GM18526 (cell line): Measurements from ENCODE around the gene SLC39A7.

Source experiments
- POLR2A ChIP-seq: IDR thresholded peaks from 3 replicates; pipeline ENCODE4 v1.6.1; 2011; ENCODE audit not compliant: insufficient read length; ENCODE audit errors: extremely low read depth

SLC39A7 gene

DNA sequence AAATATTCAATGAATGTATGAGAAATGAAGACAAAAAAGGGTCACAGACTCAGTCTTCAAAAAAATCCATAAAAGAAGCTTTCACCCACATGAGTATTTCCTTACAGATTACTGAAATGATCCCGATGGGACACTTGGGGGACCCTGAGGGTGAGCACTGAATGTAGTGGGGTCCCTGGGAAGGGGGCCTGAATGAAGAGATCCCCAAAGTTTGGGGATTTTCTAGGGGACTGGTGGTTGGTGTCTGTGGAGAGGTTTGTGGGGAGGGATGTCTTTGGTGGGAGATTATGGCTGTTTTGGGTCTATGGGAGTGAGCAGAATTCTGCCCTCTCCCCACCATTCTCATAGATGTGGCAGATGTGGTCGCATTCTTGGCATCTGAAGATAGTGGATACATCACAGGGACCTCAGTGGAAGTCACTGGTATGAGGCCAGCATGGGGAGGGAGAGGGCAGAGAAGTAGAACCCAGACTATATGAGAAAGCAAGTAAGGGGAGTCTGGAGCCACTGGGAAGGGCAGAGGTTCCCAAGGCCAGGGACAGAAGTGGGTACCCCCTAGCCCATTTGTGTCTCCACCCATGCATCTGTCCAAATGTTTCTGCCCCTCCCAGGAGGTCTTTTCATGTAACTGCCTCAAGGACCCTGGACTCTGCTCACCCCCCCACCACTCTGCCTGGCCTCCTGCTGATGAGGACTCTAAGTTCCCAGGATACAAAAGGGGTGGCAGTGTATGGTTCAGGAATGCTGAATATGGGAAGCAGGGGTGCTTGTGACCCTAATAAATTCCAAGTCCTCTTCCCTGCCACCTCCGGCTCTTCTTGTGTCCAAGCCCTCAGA lies 5.6 kb downstream of the SLC39A7 start:
- TF ChIP-seq POLR2A = no peak

DNA sequence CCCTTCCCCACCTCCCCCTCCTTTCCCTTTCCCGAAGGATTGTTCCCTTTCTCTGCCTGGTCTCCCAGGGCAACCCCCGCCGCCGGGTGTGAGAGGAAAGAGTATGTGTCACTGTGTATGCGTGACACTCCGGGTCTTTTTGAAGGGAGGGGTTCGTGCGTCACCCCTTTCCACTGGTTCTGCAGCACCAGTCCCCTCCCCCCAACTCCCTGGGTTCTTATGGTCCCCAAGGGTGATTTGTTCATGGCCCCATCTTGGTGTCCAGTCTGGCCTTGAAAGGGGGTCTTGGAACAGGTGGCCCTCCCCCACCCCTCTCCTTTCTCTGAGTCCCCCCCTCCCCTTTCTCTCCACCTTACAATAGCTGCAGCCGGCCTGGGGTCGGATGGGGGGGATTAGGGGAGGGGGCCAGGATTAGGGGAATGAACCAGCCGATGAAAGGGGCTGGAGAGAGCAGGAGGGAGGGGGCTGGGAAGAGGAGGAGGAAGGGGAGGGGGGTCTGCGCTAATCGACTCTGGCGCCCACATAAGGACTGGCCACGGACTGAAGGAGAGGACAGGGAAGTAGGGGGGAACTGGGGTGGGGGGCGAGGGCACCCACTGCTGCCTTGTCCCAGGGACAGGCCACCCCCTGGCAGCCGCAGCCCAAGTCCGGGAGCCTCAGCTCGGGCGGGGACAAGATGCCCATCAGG lies 6.3 kb downstream of the SLC39A7 start:
- TF ChIP-seq POLR2A = no peak

DNA sequence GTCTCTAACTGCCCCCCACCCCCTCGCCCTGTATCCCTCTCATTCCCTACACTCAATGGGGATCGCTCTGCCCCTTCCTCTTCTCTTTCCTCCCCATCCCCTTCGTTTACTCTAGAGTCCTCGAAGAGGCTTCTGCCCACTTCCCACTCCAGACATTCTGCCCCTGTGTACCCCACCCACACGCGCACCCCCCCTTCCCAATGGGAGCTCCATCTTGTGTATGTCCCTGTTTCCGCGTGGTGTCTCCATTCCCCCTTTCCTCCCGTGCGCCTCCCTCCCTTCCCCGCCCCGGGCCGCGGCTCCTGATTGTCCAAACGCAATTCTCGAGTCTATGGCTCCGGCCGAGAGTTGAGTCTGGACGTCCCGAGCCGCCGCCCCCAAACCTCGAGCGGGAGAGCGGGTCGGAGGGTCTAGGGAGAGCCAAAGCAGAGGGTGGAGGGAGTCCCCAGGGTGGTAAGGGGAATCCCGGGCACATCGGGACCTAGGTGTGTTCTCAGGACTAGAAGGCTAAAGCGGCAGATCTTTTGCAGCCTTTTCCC lies 7.0 kb downstream of the SLC39A7 start:
- TF ChIP-seq POLR2A = no peak

DNA sequence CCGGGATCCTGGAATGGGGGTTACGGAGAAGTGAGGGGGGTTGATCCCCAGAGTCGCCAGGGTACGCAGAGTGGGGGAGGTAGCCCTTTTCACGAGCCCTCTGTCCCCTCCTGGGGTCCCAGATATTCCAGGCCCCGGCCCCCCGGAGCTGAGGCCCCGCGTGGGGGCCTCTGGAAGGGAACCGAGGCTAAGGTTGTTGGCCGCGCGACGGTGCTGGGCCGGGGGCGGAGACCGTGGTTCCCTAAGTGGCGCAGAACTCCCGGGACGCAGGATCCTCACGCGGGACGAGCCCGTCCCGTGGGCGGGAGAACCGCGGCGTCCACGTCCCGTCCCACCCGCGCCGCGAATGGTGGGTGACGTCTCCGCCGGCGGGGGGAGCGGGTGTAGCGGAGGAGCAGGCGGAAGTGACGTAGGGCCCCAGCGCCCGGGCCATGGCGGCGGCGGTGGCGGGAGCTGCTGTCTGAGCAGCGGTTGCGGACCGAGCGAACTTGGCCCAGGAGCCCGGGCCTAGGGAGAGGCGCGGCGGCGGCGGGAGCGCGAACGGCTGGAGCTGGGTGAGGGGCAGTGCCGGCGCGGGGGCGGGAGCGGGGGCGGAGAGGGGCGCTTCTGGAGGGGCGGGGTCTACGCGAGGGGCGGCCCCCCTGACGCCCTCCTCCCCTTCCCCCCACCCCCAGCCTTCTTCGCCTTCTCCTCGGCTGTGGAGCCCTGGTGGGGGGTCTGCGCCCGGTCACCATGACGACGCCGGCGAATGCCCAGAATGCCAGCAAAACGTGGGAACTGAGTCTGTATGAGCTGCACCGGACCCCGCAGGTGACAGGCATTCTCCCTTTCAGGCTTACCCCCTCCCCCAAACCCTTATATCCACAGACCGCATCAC lies 7.7 kb downstream of the SLC39A7 start, which contains the start of gene RING1:
TSS of gene RING1 (plus strand) at position 410 of the 877 bp plus-strand sequence. CDS start at position 733, 323 bp downstream.
- TF ChIP-seq POLR2A = peak; percentile 93

DNA sequence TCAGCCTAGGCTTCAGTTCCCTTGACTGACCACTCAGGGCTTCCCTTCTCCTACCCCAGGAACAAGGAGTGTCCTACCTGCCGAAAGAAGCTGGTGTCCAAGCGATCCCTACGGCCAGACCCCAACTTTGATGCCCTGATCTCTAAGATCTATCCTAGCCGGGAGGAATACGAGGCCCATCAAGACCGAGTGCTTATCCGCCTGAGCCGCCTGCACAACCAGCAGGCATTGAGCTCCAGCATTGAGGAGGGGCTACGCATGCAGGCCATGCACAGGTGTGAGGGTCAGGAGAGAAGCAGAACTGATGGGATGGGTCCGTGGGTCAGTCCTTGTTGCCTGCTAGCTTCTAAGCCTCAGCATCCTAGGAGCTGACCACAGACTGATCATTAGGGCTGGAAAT lies 9.2 kb downstream of the SLC39A7 start:
- no peak for TF ChIP-seq POLR2A

DNA sequence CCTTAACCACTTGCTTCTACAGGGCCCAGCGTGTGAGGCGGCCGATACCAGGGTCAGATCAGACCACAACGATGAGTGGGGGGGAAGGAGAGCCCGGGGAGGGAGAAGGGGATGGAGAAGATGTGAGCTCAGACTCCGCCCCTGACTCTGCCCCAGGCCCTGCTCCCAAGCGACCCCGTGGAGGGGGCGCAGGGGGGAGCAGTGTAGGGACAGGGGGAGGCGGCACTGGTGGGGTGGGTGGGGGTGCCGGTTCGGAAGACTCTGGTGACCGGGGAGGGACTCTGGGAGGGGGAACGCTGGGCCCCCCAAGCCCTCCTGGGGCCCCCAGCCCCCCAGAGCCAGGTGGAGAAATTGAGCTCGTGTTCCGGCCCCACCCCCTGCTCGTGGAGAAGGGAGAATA lies 10.5 kb downstream of the SLC39A7 start:
- TF ChIP-seq POLR2A = no peak

DNA sequence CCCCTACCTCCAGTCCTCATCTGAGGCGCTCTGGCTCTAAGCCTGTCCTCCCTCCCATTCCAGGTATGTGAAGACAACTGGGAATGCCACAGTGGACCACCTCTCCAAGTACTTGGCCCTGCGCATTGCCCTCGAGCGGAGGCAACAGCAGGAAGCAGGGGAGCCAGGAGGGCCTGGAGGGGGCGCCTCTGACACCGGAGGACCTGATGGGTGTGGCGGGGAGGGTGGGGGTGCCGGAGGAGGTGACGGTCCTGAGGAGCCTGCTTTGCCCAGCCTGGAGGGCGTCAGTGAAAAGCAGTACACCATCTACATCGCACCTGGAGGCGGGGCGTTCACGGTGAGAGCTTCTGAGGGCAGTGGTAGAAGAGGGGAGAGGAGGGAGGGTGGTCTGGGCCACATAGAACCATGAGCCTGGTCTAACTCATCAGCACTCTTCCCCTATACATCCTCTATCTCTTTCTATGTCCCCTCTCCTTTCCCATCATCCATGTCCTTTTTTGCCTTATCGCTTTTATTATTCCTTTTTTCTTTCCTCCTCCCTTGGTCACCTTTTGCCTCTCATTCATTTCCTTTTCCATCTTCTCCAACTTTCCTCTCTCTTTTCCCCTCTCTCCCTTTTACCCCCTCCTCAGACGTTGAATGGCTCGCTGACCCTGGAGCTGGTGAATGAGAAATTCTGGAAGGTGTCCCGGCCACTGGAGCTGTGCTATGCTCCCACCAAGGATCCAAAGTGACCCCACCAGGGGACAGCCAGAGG lies 11.2 kb downstream of the SLC39A7 start:
- no peak for TF ChIP-seq POLR2A

DNA sequence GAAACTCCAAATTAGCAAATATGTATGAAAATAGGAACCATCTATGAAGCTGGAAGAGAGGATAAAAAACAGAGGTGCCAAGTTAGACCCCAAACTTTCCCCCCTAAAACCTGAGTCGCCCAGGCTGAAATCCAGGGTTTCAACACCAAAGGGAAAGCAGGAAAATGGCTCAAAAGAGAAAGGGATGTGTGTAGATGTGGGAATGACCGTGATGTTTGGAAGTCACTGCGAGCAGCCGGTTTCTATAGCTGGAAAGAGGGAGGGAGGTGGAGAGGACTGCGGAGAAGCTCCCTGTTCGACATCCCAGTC lies 12.1 kb downstream of the SLC39A7 start:
- no peak for TF ChIP-seq POLR2A

DNA sequence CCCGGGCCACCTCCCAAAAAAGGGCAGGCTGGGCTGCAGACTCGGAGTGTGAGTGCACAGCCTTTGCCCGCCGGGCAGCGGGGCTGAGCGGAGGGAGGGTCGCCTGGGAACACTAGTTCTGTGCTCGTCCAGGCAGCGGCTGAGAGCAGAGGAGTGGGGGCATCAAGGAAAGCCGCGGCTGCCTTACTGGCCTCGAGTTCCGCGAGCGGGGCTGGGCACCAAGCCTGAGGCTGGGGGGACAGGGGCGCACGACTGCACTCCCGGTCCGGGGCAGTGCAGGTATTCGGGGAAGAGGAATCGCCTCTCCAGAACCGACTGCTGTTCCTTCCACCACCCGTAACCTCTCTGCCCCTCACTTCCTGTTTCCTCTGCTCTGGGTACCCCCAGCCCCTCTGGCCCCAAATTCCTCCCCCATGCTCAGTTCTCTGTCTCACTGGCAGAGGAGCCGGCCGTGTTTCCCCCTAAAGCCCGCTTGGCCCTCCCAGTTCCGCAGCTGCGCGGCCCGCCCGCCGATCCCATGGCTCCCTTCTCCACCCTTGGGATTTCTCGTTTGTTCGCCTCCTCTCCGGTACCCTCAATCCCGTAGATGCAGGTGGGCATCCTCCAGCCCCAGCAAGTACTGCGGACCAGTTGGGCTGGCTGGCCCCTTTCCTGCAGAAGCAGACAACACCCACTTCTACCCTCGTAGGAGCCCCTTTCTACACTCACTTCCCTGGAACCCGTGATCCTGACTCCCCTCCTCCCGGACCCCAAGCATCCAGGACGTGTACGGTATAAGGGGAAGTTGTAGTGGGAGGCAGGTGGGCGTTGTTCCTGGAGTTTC lies 12.7 kb downstream of the SLC39A7 start:
- peak; percentile 41 for TF ChIP-seq POLR2A

DNA sequence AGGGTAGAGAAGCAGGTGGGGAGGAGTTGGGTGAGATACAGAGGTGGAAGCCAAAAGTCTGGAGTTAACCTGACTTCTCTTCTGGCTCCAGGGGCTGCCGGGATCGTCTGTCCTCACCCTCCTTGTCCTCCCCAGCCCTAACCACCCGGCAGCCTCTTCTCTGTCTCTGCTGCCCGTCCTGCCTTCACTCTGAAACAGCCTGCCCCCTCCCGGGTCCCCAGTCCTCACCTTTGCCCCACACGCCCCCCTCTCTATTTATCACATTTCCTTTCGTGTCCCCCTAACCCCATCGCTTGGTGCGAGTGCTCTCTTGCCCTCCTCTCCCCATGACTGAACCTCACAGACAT lies 13.3 kb downstream of the SLC39A7 start:
- TF ChIP-seq POLR2A = no peak

DNA sequence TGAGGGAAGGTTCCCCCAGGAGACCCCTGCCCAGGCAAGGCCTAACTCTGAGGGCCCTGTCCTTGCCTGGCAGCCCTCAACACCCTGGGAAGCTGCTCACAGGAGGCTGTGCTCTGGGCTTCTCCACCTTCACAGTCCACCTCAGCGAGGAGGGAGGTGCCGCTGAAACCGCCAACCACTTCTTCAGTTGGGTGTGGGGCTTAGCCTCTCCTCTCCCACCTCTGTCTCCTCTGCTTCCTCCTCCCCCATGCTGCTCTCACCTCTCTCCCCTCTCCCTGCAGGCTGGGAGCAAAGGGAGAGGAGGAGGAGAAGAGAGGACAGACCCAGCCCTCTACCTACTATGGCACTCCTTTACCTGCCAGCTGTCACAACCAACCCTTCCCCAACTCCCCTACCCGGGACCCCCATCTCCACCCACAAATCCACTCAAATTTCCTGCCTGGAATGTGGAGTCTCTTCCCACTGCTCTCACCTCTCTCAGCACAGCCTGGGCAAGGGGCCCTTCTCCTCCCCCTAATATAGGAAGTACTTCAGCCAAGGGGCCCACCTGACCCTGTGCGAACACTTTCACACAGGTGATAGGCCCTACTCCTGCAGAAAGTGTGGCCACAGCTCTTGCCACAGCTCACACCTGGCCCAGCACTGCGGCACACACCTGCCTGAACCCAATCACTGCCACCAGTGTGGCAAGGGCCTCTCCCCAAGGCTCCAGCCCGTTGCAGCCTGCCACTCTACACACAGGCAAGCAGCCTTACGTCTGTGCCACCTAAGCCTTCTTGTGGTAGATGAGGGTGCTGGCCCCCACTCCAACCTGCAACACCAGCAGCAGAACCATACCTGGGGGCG lies 14.8 kb downstream of the SLC39A7 start:
- no peak for TF ChIP-seq POLR2A

DNA sequence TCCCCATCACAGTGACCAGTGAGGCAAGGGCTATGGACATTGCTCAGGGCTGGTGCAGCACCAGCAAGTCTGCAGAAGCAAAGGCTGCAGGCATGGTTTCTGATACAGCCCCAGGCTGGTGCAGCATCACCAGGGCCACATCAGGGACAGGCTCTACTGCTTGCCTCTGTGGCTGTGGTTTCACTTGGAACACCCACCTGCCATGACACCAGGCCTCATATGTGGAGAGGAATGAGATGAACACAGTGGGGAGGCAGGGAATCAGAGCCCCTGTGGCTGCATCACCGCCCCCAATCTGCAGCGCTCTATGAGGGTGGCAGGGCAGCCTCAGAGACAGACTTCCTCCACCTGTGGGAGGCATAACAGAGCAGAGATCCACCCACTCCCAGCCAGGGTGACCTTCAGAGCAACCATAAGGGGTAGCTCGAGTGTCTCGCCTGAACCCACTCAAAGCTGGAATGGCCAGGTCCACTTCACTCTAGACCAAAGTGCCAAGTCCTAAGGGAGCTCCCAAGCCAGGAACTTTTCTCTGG lies 15.5 kb downstream of the SLC39A7 start:
- no peak for TF ChIP-seq POLR2A

DNA sequence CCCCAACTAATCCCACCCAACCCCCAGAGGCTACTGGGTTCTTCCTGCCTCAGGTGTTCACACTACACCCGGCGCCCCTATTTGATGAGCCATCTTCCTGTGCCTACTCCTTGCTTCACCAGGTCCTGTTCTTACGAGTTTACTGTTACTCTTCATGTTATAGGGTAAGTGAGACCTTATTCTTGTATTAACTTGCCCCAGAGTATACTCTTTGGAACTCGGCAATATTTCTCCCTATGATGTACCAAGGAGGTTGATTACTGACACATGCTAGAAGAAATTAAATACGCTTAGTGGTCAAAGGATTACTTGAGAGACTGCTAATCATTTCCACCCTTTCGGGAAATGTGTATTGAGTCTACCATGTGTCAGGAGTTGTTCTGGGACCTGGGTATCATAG lies 16.6 kb downstream of the SLC39A7 start:
- no peak for TF ChIP-seq POLR2A
